IPS-18c (cell line): ENCODE measurements around the gene DNAJB6.
"Not testable (repeated sequence)": the region's sequence is repeated elsewhere in the genome, so short reads cannot be mapped to it uniquely, and the experiment has no call there.

Source experiments
- H3K4me3 ChIP-seq: 2 replicates; pipeline ENCODE4 v1.7.0; 2013; ENCODE audit warnings: low read depth, mild to moderate bottlenecking, low read length, moderate library complexity; ENCODE audit not compliant: insufficient read depth
- H3K9me3 ChIP-seq: one replicate; pipeline ENCODE4 v1.6.1; 2013; ENCODE audit warnings: mild to moderate bottlenecking, low read length, moderate library complexity; ENCODE audit not compliant: control insufficient read depth, insufficient read depth

The DNAJB6 gene

GRCh38 chr7:157437519-157438061, 100.8 kb downstream of the DNAJB6 start:
- Histone ChIP-seq H3K9me3 (peaks cover 8% of the 10 kb centered on the region), H3K4me3 (no peak overlapping the region)

GRCh38 chr7:157438121-157439025, 101.6 kb downstream of the DNAJB6 start:
- Histone ChIP-seq H3K4me3 (no peak overlapping the region), H3K9me3 (peaks cover 12% of the 10 kb centered on the region)

- Histone ChIP-seq H3K9me3 (peaks cover 12% of the 10 kb centered on the region), H3K4me3 (no peak overlapping the region; the same call in 1 of the 2 replicates)
Measured at GRCh38 chr7:157439149-157439548, 102.3 kb downstream of the DNAJB6 start.

- Histone ChIP-seq H3K4me3 (no peak overlapping the region), H3K9me3 (peaks cover 12% of the 10 kb centered on the region)
Measured at GRCh38 chr7:157439761-157440160, 103.0 kb downstream of the DNAJB6 start.

GRCh38 chr7:157440346-157441022, 103.7 kb downstream of the DNAJB6 start:
- H3K9me3 ChIP-seq: peaks cover 12% of the 10 kb centered on the region
- H3K4me3 ChIP-seq: no peak overlapping the region; the same call in 1 of the 2 replicates

GRCh38 chr7:157441023-157441399, 104.2 kb downstream of the DNAJB6 start:
- Histone ChIP-seq H3K4me3 (no peak overlapping the region; the same call in 1 of the 2 replicates), H3K9me3 (peaks cover 12% of the 10 kb centered on the region)

GRCh38 chr7:157442456-157442855, 105.7 kb downstream of the DNAJB6 start:
- Histone ChIP-seq H3K9me3 (peaks cover 12% of the 10 kb centered on the region), H3K4me3 (no peak overlapping the region; the same call in 1 of the 2 replicates)

- Histone ChIP-seq H3K9me3 (peaks cover 12% of the 10 kb centered on the region), H3K4me3 (no peak overlapping the region)
Measured at GRCh38 chr7:157442993-157443831, 106.4 kb downstream of the DNAJB6 start.

GRCh38 chr7:157444011-157444842, 107.4 kb downstream of the DNAJB6 start:
- no peak overlapping the region for H3K4me3 ChIP-seq
- H3K9me3 ChIP-seq: peaks cover 10% of the 10 kb centered on the region

- Histone ChIP-seq H3K9me3 (peaks cover 6% of the 10 kb centered on the region), H3K4me3 (no peak overlapping the region)
Measured at GRCh38 chr7:157444843-157445135, 108.0 kb downstream of the DNAJB6 start.

GRCh38 chr7:157445246-157445955, 108.6 kb downstream of the DNAJB6 start:
- Histone ChIP-seq H3K4me3 (no peak overlapping the region), H3K9me3 (peaks cover 4% of the 10 kb centered on the region)

- H3K9me3 ChIP-seq: peaks cover 4% of the 10 kb centered on the region
- no peak overlapping the region for H3K4me3 ChIP-seq
Measured at GRCh38 chr7:157445956-157446295, 109.1 kb downstream of the DNAJB6 start.

GRCh38 chr7:157446322-157446721, 109.5 kb downstream of the DNAJB6 start:
- Histone ChIP-seq H3K9me3 (peaks cover 4% of the 10 kb centered on the region), H3K4me3 (no peak overlapping the region)

- H3K4me3 ChIP-seq, H3K9me3 ChIP-seq: not testable (repeated sequence)
Measured at GRCh38 chr7:157454003-157454402, 117.2 kb downstream of the DNAJB6 start.

- H3K4me3 ChIP-seq: no peak overlapping the region
- peaks cover 12% of the 10 kb centered on the region for H3K9me3 ChIP-seq
Measured at GRCh38 chr7:157457355-157458253, 120.8 kb downstream of the DNAJB6 start.
